GM12878 (cell line): ENCODE measurements around the gene KIF11. TPM values are rescaled to one million over a fixed set of nuclear protein-coding genes. Genes with fewer than 3 reads are reported as not detected.

Experiments
- ATF2 ChIP-seq: IDR thresholded peaks from 2 replicates; pipeline ENCODE4 v1.6.1; 2012; ENCODE audit warnings: low read length, inconsistent platforms
- ATF3 ChIP-seq: IDR thresholded peaks from 2 replicates; pipeline ENCODE4 v1.6.1; 2011; ENCODE audit warnings: low read depth, mild to moderate bottlenecking, low read length, moderate library complexity, borderline replicate concordance; ENCODE audit errors: extremely low read depth
- CHD4 ChIP-seq: fragments of 200-600 bp; sonication (generic); IDR thresholded peaks from 2 replicates; pipeline ENCODE4 v1.6.1; 2016; ENCODE audit warnings: mild to moderate bottlenecking
- CREM ChIP-seq: IDR thresholded peaks from 2 replicates; pipeline ENCODE4 v1.6.1; 2014; ENCODE audit warnings: antibody characterized with exemption, low read depth
- CUX1 ChIP-seq: IDR thresholded peaks from 2 replicates; pipeline ENCODE4 v1.6.1; 2012; ENCODE audit warnings: improper control_type of control experiment, low read depth, low read length; ENCODE audit not compliant: insufficient replicate concordance
- E2F4 ChIP-seq: IDR thresholded peaks from 2 replicates; pipeline ENCODE4 v1.6.1; 2012; ENCODE audit warnings: low read depth, low read length, improper control_type of control experiment
- EED ChIP-seq: sonication (generic); IDR thresholded peaks from 2 replicates; pipeline ENCODE4 v1.6.1; 2016; ENCODE audit warnings: antibody characterized with exemption, low read depth
- EGR1 ChIP-seq, 2 experiments: IDR thresholded peaks; 1 replicate in 1 of 2; 2 replicates in 1 of 2; pipeline ENCODE4 v1.6.1; 2011 to 2012; ENCODE audit warnings: low read depth in 2 of 2, low read length in 2 of 2, borderline replicate concordance in 1 of 2, mild to moderate bottlenecking in 1 of 2, moderate library complexity in 1 of 2
- KLF5 ChIP-seq: fragments of 450-650 bp; IDR thresholded peaks from 2 replicates; pipeline ENCODE4 v1.6.1; 2014; ENCODE audit warnings: mild to moderate bottlenecking; ENCODE audit not compliant: partially characterized antibody
- MAX ChIP-seq: IDR thresholded peaks from 2 replicates; pipeline ENCODE4 v1.6.1; 2012; ENCODE audit warnings: low read depth, low read length, improper control_type of control experiment
- MYC ChIP-seq: IDR thresholded peaks from 2 replicates; pipeline ENCODE4 v1.6.1; 2011; ENCODE audit warnings: mild to moderate bottlenecking, low read length, moderate library complexity, inconsistent platforms; ENCODE audit not compliant: insufficient read depth, insufficient replicate concordance, insufficient read length, severe bottlenecking
- NFYB ChIP-seq: IDR thresholded peaks from 2 replicates; pipeline ENCODE4 v1.6.1; 2011; ENCODE audit warnings: low read depth, mild to moderate bottlenecking, low read length, improper control_type of control experiment, moderate library complexity; ENCODE audit not compliant: insufficient read depth
- SPI1 ChIP-seq: IDR thresholded peaks from 2 replicates; pipeline ENCODE4 v1.6.1; 2011; ENCODE audit warnings: low read depth, mild to moderate bottlenecking, low read length, moderate library complexity, borderline replicate concordance; ENCODE audit not compliant: insufficient read depth
- STAT3 ChIP-seq: IDR thresholded peaks from 2 replicates; pipeline ENCODE4 v1.6.1; 2011; ENCODE audit warnings: low read depth, low read length, improper control_type of control experiment
- WRNIP1 ChIP-seq: IDR thresholded peaks from 2 replicates; pipeline ENCODE4 v1.6.1; 2011; ENCODE audit warnings: low read depth, low read length, improper control_type of control experiment, borderline replicate concordance
- polyA plus RNA-seq, 11 experiments: library from polyadenylated mRNA; depleted of rRNA in 4 of 11; unstranded in 6 of 11; stranded (reverse) in 5 of 11; fragments of >200 nt; fragmentation: Nextera tagmentation in 4 of 11; fragmentation: Illumina TruSeq in 1 of 11; extraction: Ambion mirVana in 4 of 11; extraction: Trizol in 1 of 11; gene quantifications; 1 replicate in 1 of 11; 2 replicates in 10 of 11; pipeline versions ENCODE4 v1.2.1 to v1.2.3, GENCODE V29; 2011 to 2016; ENCODE audit warnings: inconsistent platforms in 2 of 11, missing spikeins in 2 of 11, low read depth in 1 of 11
- total RNA-seq, 4 experiments: library from RNA; depleted of rRNA in 3 of 4; stranded (reverse); fragments of >200 nt in 3 of 4; fragmentation: Illumina TruSeq in 1 of 4; extraction: Trizol in 1 of 4; gene quantifications; 2 replicates each; pipeline versions ENCODE4 v1.2.1 to v1.2.3, GENCODE V29; 2013 to 2021
- TF ChIP-seq, protein P1 (sequence below): fragments of 450-650 bp; formaldehyde crosslinking; IDR thresholded peaks from 2 replicates; pipeline ENCODE4 v1.4.0; 2022; ENCODE audit warnings: mild to moderate bottlenecking, moderate library complexity

KIF11 gene
- total and polyA plus RNA-seq, 10 of the 15 experiments (the other 5 are each of a cell fraction or from before 2014, with no cell fraction given), result 14.1 to 79.8 (median 41.9) TPM

DNA sequence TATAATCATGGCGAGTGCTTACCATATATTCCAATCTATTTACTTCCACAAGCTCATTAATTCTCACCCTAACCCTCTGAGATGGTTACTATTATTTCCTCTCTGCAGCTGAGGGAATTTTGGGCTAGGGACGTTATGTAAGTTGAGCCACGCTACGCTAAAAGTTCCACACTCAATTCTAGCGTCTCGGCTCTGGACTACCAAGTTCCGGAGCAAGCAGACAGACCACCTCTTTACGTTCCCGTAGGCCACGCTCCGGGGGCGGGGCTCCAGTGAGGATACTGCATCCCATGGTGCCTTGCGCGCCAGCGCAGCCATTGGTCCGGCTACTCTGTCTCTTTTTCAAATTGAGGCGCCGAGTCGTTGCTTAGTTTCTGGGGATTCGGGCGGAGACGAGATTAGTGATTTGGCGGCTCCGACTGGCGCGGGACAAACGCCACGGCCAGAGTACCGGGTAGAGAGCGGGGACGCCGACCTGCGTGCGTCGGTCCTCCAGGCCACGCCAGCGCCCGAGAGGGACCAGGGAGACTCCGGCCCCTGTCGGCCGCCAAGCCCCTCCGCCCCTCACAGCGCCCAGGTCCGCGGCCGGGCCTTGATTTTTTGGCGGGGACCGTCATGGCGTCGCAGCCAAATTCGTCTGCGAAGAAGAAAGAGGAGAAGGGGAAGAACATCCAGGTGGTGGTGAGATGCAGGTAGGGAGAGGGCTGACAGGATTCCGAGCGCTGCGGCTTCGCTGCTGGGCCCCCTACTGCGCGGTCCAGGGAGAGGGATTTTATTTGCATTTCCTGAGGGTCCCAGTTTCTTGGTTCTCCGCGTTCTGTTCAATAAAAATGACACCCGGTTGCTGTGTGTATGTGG, at the start of gene KIF11 (continued):
- TF ChIP-seq, protein P1, sequence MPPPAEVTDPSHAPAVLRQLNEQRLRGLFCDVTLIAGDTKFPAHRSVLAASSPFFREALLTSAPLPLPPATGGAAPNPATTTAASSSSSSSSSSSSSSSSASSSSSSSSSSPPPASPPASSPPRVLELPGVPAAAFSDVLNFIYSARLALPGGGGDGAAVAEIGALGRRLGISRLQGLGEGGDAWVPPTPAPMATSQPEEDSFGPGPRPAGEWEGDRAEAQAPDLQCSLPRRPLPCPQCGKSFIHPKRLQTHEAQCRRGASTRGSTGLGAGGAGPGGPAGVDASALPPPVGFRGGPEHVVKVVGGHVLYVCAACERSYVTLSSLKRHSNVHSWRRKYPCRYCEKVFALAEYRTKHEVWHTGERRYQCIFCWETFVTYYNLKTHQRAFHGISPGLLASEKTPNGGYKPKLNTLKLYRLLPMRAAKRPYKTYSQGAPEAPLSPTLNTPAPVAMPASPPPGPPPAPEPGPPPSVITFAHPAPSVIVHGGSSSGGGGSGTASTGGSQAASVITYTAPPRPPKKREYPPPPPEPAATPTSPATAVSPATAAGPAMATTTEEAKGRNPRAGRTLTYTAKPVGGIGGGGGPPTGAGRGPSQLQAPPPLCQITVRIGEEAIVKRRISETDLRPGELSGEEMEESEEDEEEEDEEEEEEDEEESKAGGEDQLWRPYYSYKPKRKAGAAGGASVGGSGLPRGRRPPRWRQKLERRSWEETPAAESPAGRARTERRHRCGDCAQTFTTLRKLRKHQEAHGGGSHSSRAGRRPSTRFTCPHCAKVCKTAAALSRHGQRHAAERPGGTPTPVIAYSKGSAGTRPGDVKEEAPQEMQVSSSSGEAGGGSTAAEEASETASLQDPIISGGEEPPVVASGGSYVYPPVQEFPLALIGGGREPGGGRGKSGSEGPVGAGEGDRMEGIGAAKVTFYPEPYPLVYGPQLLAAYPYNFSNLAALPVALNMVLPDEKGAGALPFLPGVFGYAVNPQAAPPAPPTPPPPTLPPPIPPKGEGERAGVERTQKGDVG (CRISPR knock-in tag), result no peak
- TF ChIP-seq MYC (no peak), STAT3 (no peak), ATF3 (no peak), EGR1 (IDR thresholded peaks at IDR 0.05; ENCODE audit: borderline replicate concordance in 1 of 2, low read depth in 2 of 2, low read length in 2 of 2) (peak; percentile 22 to 28; a peak in 1 of 3 replicates), MAX (peak; percentile 62), CREM (peak; percentile 45; the same call in 1 of the 2 replicates), CUX1 (no peak), ATF2 (no peak), CHD4 (no peak), EED (peak; percentile 25; the same call in 1 of the 2 replicates), SPI1 (no peak), NFYB (peak; percentile 90), E2F4 (peak; percentile 95), WRNIP1 (no peak), KLF5 (no peak)
